Left cardiac atrium (tissue), 4 donors: ENCODE measurements around the gene ANO4. TPM values are rescaled to one million over a fixed set of nuclear protein-coding genes. Genes with fewer than 3 reads are reported as not detected.

Source experiments
- ATAC-seq, 2 donors: fragments of 200-7000 bp; cut with Tn5 transposase; one replicate each; pipeline ENCODE4 v1.9.1; 2020; ENCODE audit warnings: mild to moderate bottlenecking in 2 of 2, moderate library complexity in 2 of 2
- DNase-seq: peaks from one replicate; pipeline ENCODE4 v3.0.0-alpha.2; 2020
- intact Hi-C, 2 donors: fragments of 100-400 bp; cut with DNase I; formaldehyde crosslinking; loops; one replicate each; pipeline versions ENCODE4 v1.14.1 to v1.15.1; 2022 to 2023
- total RNA-seq, 2 donors: library from RNA; stranded (reverse); fragmentation: NEBNext Ultra II Directional; extraction: Animal tissue kit (Norgen Biotek cat#: 25700); gene quantifications; one replicate each; pipeline ENCODE4 v1.2.1, GENCODE V29; 2021
- donor health status: DM: no; HTN: yes; CAD: no.
- donor health status: DM: no; HTN: yes; CAD: no; lungs with severe emphysema.
- donor health status: DM: yes; HTN: yes; CAD: no.
- donor health status: Dilated cardiomyopathy.

Gene ANO4
- total RNA-seq, 2 donors from 2014 or later: 0.29 to 0.71 TPM

GRCh38 chr12:100799770-100800169, 5.2 kb downstream of the ANO4 start:
- intact Hi-C loops: no loop called here
- no peak for ATAC-seq
- DNase-seq: no peak

DNA sequence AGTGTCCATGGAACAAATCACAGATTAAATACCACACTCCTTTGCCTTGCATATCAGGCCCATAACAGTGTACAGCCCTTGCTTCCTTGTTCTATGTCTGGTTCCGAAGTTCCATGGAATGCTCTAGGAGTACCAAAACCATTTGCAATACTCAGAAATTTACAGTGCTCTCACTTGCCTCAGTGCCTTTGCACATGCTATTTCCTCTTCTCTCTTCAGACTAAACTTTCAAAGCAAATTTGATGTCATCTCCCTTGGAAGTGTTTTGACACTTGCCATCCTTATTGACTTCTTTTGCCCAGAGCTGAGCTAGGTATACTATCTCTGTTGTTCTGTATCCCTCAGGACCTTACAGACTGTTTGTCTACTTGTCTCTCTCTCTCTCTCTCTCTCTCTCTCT, 6.1 kb downstream of the ANO4 start:
- intact Hi-C loops: no loop called here
- no peak for DNase-seq

GRCh38 chr12:100801320-100801719, 6.7 kb downstream of the ANO4 start:
- intact Hi-C loops: no loop called here
- no peak for ATAC-seq
- DNase-seq: no peak

More for the DNA sequence above, 6.1 kb downstream of the ANO4 start:
- no peak for ATAC-seq

DNA sequence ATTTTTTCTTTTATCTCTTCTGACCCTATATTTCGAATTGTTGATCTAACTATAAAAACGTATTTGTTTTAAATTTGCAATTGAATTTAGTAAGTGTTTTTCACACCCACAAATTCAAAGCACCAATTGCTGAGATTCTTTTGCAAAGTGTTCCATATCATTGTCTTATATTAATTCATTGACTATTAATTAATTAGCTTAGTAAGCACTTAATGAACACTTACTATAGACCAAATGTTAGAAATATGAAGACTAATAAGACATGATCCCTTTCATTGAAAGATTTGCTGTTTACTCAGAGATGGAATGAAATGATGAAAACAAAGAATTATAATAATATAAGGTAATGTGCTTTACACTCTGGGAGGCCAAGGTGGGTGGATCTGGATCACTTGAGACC, 14.2 kb downstream of the ANO4 start:
- no peak for DNase-seq
- no peak for ATAC-seq
- intact Hi-C loops: no loop called here

DNA sequence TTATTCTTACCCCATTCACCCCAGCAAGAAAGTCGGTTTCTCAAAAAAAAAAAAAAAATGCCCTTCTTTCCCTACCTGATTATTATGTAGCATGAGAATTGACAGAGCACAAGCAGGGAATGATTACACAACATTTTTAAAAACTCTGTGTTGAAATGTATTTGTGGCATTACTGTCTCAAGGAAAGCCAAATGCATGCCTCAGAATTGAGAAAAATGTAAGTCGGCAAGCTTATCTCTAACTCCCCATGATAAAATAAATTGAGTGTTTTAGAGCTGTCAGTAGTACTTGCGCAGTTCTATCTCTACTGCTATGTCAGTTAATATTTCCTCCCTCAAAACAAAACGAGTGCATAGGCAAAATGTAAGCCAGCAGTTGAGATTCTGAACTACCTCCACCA, 25.7 kb downstream of the ANO4 start:
- DNase-seq: no peak

DNA sequence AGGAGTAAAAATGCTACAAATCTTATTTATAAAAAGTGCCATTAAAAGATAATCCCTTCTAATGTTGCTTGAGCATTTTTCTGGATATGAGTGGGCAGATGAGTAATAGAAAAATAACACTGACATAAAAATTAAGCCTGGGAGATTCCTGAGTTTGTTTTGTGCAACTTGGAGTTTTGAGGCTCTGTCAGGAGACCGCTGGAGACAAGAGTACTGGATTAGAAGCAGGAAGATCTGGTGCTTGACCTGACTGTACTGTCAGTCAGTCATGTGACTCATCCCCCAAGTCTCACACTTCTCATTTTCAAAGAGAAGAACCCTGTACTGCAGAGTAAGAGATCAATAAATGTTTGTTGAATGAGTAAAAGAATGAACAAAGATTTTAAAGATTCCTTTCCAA, 29.4 kb downstream of the ANO4 start:
- no peak for ATAC-seq
- no peak for DNase-seq
- intact Hi-C loops: no loop called here

More for the DNA sequence above, 25.7 kb downstream of the ANO4 start:
- peak in 1 of 2 donors; percentile 95 for ATAC-seq
- intact Hi-C loops: no loop called here

DNA sequence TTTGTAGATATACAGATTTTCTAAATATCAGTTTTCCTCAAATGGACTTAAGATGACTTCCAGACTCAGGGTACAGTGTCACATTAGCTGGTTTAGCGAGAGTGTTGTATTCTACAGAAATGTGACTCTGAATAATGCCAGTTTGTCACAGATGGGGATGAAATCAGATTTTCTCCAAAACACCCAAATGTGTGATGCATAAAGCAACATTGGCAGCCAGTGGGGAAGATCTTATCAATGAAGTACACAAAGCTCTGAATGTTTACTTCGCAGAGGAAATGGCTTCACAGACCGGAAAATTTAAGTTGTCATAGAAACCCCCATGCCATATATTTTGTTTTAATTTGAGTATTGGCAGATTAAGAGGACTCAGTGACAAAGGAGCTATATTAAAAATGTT, 29.9 kb downstream of the ANO4 start:
- intact Hi-C loops: no loop called here
- DNase-seq (no peak), ATAC-seq (no peak)

DNA sequence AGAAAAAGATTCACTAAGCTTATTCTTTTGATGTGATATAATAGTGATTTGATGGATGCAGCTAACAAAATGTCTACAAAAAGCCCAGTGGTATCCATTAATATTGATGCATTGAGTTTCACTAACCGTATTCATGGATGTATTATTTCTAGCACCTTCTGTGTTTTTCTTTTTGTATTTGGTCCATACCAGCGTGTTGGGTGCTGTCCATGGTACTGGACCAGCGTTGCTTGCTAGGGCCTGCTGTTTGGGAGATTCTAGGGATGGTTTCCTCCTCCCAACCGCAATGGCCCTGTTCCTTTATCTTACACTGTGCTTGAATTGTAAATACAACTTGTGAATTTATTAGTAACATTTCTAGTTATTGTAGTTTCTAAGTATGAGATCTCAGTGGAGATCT, 31.7 kb downstream of the ANO4 start:
- intact Hi-C loops: no loop called here
- DNase-seq (peak; percentile 28), ATAC-seq (no peak)

- ATAC-seq (no peak), DNase-seq (no peak)
- intact Hi-C loops: no loop called here
These were observed 33.4 kb downstream of the ANO4 start for GRCh38 chr12:100827901-100828520.

DNA sequence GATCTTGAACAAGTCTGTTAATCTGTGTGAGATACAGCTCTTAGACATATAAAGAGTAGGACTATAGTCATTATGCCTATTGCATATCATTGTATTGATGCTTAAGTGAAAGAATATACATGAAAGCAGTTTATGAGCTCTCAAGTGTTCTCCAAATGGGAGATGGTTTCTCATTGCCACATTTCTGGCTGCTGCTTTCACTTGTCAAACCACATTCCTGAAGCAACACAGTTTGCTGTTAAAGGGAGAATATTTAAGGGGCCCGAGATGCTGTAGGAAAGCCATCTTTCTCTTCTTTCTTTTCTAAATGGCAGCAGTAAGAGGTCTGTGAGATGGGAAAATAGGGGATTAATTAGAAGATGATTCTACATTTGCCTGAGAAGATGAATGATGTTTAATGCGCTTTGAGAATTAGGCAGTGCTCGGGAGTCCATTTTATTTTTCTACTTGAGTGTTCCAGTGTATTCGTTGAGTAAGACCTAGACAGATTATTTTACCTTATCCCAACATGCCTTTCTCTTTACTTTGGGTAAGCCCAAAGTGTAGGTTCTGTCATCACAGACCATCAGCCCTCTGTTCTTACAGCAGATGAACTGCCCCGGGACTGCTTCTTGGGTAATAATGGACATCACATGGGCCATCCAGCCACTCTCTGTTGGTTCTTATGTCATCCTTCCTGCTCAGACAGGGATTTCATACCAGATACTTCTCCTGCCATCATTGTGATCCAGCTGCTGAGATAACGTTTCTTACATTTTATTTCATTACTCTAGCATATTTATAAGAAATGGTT, 35.6 kb downstream of the ANO4 start:
- intact Hi-C loops: no loop called here
- DNase-seq (no peak), ATAC-seq (no peak)

DNA sequence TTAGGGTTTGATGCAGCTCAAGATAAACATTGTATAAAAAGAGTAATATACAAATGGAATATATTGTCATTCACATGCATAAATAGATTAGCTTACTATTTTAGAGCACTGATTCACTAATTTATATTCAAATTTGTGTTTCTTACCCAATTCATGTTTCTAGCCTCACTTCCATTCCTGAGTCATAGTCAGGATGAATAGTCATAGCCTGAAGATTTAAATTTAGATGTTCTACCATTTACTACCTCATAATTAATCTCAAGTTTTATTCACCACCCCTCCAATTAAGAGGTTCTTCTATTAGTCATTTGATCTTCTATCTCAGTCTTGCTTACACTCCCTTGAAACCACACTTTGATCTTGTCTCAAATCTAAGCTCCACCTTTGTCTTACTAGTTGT, 38.7 kb downstream of the ANO4 start:
- DNase-seq (no peak), ATAC-seq (no peak)
- intact Hi-C loops: no loop called here

DNA sequence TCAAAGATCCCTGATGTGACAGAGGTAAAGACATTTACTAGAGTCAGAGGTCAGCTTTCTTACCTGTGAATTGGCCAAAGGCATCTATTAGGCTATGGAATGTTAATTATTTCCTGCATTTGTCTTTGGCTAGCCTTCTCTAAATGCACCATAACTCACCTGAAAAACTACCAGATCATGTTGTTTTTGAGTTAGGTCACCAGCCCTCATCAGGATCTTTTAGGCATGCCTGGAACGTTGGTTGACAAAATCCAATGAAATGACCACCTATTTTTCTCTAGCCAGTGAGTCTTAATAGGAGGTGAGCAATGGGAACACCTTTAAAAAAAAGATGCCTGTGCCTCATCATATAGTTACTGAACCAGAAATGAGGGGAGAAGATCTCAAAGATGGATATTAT, 46.2 kb downstream of the ANO4 start:
- intact Hi-C loops: no loop called here
- no peak for ATAC-seq
- DNase-seq: no peak

DNA sequence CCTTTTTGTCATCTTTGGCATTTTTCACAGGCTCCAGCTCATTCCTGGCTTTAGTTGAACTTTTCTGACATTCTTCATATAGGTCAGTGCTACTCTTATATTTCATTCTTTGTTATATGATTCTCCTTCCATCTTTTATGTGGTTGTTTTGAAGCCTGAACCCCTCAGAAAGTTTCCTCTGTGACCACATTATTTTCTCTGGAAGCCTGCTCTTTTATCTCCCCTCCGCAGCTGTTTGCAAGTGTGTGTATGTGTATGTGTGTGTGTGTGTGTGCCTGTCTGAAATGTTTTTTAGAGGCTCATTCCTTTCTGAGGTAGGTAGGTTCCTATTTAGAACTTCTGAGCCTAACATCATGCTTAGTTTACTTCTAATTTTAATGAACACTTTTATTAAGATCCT, 47.6 kb downstream of the ANO4 start:
- DNase-seq (no peak), ATAC-seq (no peak)
- intact Hi-C loops: no loop called here

GRCh38 chr12:100843061-100843460, 48.5 kb downstream of the ANO4 start:
- intact Hi-C loops: no loop called here
- no peak for DNase-seq
- ATAC-seq: no peak

DNA sequence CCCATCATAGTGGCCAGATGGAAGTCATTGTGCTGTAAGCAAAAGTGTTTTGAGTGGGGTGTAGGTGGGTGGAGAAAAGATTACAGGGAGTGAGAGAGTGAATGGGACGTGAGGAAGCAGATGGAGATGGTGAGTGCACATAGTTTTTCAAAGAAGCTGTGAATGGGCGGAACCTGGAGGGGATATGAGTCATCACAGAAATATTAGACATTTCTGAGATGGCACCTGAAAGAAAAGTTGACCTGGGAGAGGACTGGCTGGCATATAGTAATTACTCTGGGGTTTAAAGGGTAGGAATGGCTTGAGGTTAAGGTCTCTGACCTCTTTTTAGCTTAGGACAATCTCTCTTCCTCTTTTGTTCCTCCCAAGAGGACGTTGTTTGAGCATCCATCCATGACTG, 50.5 kb downstream of the ANO4 start:
- no peak for DNase-seq
- intact Hi-C loops: no loop called here

DNA sequence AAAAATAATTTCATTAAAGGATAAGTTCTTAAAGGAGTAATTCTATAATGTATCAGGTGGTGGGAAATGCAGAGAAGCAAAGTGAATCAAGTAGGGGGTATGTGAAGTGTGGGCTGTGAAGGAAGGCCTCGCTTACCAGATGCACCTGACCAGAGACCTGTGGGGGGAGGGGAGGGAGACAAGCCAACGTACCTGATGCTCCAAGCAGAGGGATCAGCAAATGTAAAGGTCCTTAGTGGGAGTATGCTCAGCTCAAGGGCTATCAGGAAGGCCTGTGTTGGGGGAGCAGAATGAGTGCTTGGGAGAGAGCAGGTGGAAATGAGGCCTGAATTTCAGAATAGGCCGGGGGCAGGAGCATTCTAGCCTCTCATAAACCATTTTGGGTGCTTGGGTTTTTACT, 57.1 kb downstream of the ANO4 start:
- ATAC-seq (no peak), DNase-seq (no peak)
- intact Hi-C loops: no loop called here

More for the DNA sequence above, 50.5 kb downstream of the ANO4 start:
- ATAC-seq: no peak

GRCh38 chr12:100857418-100857817, 62.8 kb downstream of the ANO4 start:
- ATAC-seq (no peak), DNase-seq (no peak)
- intact Hi-C loops: no loop called here

DNA sequence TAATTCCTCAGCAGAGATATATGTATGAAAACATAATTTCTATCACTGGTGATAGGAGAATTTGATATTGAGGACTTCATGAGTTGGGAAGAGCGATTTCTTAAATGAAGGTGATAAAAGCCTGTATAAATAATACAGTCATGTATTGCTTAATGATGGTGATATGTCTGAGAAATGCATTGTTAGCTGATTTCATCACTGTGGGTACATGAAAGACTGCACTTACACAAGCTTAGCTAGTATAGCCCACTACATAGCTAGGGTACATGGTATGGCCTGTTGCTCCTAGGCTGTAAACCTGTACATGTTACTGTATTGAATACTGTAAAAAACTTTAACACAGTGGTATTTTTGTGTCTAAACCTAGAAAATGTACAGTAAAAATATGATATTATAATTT, 63.4 kb downstream of the ANO4 start:
- DNase-seq (no peak), ATAC-seq (no peak)
- intact Hi-C loops: no loop called here

GRCh38 chr12:100858656-100859055, 64.1 kb downstream of the ANO4 start:
- ATAC-seq (no peak), DNase-seq (no peak)
- intact Hi-C loops: no loop called here

DNA sequence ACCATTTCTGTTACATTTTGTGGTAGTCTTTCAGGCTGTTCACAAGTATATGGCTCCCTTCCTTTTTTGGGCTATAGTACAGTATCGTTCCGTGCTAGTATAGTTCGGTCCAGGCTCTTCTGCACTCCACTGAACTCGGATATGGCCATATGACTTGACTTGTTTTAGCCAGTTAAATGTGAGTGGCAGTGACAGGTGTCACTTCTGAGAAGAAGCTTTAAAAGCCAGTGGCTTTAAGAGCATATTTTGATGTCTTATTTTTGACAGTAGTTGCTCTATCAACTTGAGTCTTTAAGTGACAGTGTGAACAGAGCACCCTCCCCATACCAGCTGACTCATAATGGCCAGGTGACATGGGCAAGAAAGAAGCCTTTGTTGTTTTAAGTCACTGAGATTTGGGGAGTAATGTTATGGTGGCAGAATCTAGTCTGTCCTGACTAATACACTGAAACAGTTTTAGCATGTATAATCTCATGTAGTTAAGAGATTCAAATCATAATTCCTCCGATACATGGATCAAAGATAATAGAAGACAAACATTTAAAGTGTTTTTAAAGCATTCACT, 64.6 kb downstream of the ANO4 start:
- DNase-seq (no peak), ATAC-seq (no peak)
- intact Hi-C loops: no loop called here

- DNase-seq (no peak), ATAC-seq (no peak)
These were observed 66.0 kb downstream of the ANO4 start for GRCh38 chr12:100860611-100861010.

More at GRCh38 chr12:100860611-100861010, 66.0 kb downstream of the ANO4 start:
- intact Hi-C loops: no loop called here
